Gastrocnemius medialis (tissue), 4 donors: ENCODE measurements around the gene UBASH3B. TPM values are rescaled to one million over a fixed set of nuclear protein-coding genes. Genes with fewer than 3 reads are reported as not detected.
"Not testable (repeated sequence)": the region's sequence is repeated elsewhere in the genome, so short reads cannot be mapped to it uniquely, and the experiment has no call there.

Experiments
- ATAC-seq, 2 donors: fragments of 150-250 bp; one replicate each; pipeline ENCODE4 v1.9.1; 2016
- DNase-seq, 2 donors: peaks; one replicate each; pipeline ENCODE4 v3.0.0-alpha.2; 2019
- H3K27ac ChIP-seq, 4 donors: fragments of 200-600 bp; sonication (generic); 1 replicate in 1 of 4; 2 replicates in 3 of 4; pipeline ENCODE4 v1.5.1; 2016 to 2018; ENCODE audit warnings: mild to moderate bottlenecking in 2 of 4, moderate library complexity in 1 of 4
- H3K27me3 ChIP-seq, 3 donors: fragments of 200-600 bp; sonication (generic) in 2 of 3; 1 replicate in 1 of 3; 2 replicates in 2 of 3; pipeline versions ENCODE4 v1.5.1 to v1.6.0; 2016 to 2019; ENCODE audit warnings: mild to moderate bottlenecking in 1 of 3, moderate library complexity in 1 of 3
- H3K36me3 ChIP-seq, 2 donors: fragments of 200-600 bp; sonication (generic) in 1 of 2; one replicate each; pipeline ENCODE4 v1.5.1; 2017 to 2018
- H3K4me1 ChIP-seq, 2 donors: fragments of 200-600 bp; sonication (generic) in 1 of 2; one replicate each; pipeline ENCODE4 v1.5.1; 2016 to 2017; ENCODE audit warnings: mild to moderate bottlenecking in 2 of 2
- H3K4me3 ChIP-seq, 4 donors: fragments of 200-600 bp; sonication (generic) in 3 of 4; 1 replicate in 1 of 4; 2 replicates in 3 of 4; pipeline ENCODE4 v1.5.1; 2016 to 2019; ENCODE audit warnings: mild to moderate bottlenecking in 2 of 4
- H3K9me3 ChIP-seq, 3 donors: fragments of 200-600 bp; sonication (generic) in 2 of 3; 1 replicate in 1 of 3; 2 replicates in 2 of 3; pipeline ENCODE4 v1.5.1; 2016 to 2019
- POLR2A ChIP-seq, 2 donors: fragments of 450-650 bp; IDR thresholded peaks; one replicate each; pipeline ENCODE4 v1.6.1; 2017; ENCODE audit warnings: antibody characterized with exemption in 2 of 2, mild to moderate bottlenecking in 2 of 2, moderate library complexity in 2 of 2
- in situ Hi-C, 4 donors: fragments of 200-750 bp; cut with MboI; loops; one replicate each; pipeline versions ENCODE4 v1.15.0 to v1.8.0; 2017; ENCODE audit warnings: low sequenced_read_pairs in 4 of 4
- intact Hi-C: fragments of 100-400 bp; cut with DNase I; formaldehyde crosslinking; loops from one replicate; pipeline ENCODE4 v1.15.1; 2023; ENCODE audit warnings: low total_unique reads
- total RNA-seq, 4 donors: library from RNA; depleted of rRNA; stranded (reverse); fragments of >200 nt; gene quantifications; one replicate each; pipeline versions ENCODE4 v1.1.0 to v1.2.3, GENCODE V29; 2016
- TF ChIP-seq, protein P1 (sequence below), 5 experiments: fragments of 450-650 bp in 3 of 5; fragments of 200-600 bp in 2 of 5; sonication (generic) in 2 of 5; IDR thresholded peaks in 4 of 5; conservative IDR thresholded peaks in 1 of 5; 1 replicate in 4 of 5; 2 replicates in 1 of 5; pipeline ENCODE4 v1.5.1; 2016 to 2019; ENCODE audit warnings: antibody characterized with exemption in 5 of 5, mild to moderate bottlenecking in 3 of 5, moderate library complexity in 3 of 5

UBASH3B gene
- total RNA-seq, 4 donors from 2014 or later = 0.32 to 2.9 (median 0.87) TPM

DNA sequence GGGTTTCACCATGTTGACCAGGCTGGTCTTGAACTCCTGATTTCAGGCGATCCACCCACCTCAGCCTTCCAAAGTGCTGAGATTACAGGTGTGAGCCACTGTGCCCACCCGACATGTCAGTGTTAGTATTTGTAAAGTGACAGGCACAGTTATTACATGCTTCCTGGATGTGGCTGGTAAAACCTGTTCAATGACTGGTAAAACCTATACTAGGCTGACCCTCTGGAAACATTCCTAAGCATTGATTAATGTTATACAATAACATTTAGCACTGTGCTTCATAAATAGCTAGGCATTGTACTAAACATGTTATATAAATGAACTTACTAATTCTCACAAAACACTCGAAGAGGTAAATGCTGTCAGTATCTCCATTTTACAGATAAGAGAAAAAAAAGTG is 206.1 kb downstream of the UBASH3B start:
- DNase-seq (no peak), ATAC-seq (no peak)
- H3K27me3 ChIP-seq = peaks cover 0 to 3% (median 0%) of the 10 kb centered on the region in 3 donors
- H3K4me3 ChIP-seq = no peak overlapping the region
- H3K4me1 ChIP-seq = no peaks in the 10 kb centered on the region
- TF ChIP-seq, protein P1, sequence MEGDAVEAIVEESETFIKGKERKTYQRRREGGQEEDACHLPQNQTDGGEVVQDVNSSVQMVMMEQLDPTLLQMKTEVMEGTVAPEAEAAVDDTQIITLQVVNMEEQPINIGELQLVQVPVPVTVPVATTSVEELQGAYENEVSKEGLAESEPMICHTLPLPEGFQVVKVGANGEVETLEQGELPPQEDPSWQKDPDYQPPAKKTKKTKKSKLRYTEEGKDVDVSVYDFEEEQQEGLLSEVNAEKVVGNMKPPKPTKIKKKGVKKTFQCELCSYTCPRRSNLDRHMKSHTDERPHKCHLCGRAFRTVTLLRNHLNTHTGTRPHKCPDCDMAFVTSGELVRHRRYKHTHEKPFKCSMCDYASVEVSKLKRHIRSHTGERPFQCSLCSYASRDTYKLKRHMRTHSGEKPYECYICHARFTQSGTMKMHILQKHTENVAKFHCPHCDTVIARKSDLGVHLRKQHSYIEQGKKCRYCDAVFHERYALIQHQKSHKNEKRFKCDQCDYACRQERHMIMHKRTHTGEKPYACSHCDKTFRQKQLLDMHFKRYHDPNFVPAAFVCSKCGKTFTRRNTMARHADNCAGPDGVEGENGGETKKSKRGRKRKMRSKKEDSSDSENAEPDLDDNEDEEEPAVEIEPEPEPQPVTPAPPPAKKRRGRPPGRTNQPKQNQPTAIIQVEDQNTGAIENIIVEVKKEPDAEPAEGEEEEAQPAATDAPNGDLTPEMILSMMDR (IDR thresholded peaks at IDR 0.05 in 4 of 5, conservative IDR thresholded peaks at IDR 0.05 in 1 of 5) = no peak
- TF ChIP-seq POLR2A (IDR thresholded peaks at IDR 0.05) = no peak
- in situ Hi-C loops (loop anchor here in 1 of 4 donors (10.0 kb wide), 1 partner anchor 163 kb away; no protein-coding TSS in a partner anchor), intact Hi-C loops (loop anchor here (10.0 kb wide), 2 partner anchors 163 to 193 kb away; no protein-coding TSS in a partner anchor)
- H3K27ac ChIP-seq = no peak overlapping the region
- no peaks in the 10 kb centered on the region for H3K36me3 ChIP-seq
- H3K9me3 ChIP-seq = no peaks in the 10 kb centered on the region

DNA sequence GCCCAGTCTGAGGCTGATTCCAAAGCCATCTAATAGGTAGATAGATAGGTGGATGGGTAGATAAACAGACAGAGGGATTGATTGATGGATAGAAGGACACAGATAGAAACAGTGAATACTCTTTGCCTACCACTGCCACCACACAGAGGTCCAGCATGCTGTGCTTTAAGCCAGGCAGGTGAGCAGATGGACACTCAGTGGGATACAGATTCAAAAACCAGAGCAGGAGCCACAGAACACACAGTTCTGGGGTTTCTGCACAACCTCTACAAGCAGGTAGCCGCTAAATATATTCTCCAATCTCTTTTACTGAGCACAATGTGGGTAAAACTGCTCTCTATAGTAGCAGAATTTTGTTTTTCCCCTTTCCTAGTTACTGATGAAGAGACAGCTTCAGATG is 206.6 kb downstream of the UBASH3B start:
- peaks cover 0 to 3% (median 0%) of the 10 kb centered on the region in 3 donors for H3K27me3 ChIP-seq
- no peaks in the 10 kb centered on the region for H3K36me3 ChIP-seq
- intact Hi-C loops = loop anchor here (10.0 kb wide), 2 partner anchors 163 to 193 kb away; no protein-coding TSS in a partner anchor
- DNase-seq = no peak
- no peaks in the 10 kb centered on the region for H3K4me1 ChIP-seq
- no peak overlapping the region for H3K4me3 ChIP-seq
- no peak overlapping the region for H3K27ac ChIP-seq
- TF ChIP-seq POLR2A (IDR thresholded peaks at IDR 0.05) = no peak
- TF ChIP-seq, protein P1 (IDR thresholded peaks at IDR 0.05 in 4 of 5, conservative IDR thresholded peaks at IDR 0.05 in 1 of 5) = no peak
- H3K9me3 ChIP-seq = no peaks in the 10 kb centered on the region
- ATAC-seq = no peak
- in situ Hi-C loops = loop anchor here in 1 of 4 donors (10.0 kb wide), 1 partner anchor 163 kb away; no protein-coding TSS in a partner anchor

DNA sequence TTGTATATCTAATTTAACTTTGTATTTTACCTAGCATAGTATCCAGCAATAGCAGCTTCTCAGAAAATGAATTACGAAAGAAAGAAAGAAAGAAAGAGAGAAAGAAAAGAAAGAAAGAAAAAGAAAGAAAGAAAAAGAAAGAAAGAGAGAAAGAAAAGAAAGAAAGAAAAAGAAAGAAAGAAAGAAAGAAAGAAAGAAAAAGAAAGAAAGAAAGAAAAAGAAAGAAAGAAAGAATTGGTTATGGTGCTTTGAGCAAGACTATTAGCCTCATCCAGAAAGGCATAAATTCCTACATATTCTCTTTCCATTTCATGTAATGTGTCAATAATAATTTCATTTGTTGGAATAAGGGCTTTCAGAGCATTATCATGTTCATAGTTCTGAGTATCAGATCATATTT is 207.6 kb downstream of the UBASH3B start:
- not testable (repeated sequence) for DNase-seq, H3K9me3 ChIP-seq, H3K27ac ChIP-seq, H3K36me3 ChIP-seq, H3K4me1 ChIP-seq, H3K27me3 ChIP-seq, ATAC-seq, H3K4me3 ChIP-seq
- intact Hi-C loops = loop anchor here (10.0 kb wide), 2 partner anchors 162 to 192 kb away; no protein-coding TSS in a partner anchor
- in situ Hi-C loops = loop anchor here in 1 of 4 donors (10.0 kb wide), 1 partner anchor 162 kb away; no protein-coding TSS in a partner anchor

DNA sequence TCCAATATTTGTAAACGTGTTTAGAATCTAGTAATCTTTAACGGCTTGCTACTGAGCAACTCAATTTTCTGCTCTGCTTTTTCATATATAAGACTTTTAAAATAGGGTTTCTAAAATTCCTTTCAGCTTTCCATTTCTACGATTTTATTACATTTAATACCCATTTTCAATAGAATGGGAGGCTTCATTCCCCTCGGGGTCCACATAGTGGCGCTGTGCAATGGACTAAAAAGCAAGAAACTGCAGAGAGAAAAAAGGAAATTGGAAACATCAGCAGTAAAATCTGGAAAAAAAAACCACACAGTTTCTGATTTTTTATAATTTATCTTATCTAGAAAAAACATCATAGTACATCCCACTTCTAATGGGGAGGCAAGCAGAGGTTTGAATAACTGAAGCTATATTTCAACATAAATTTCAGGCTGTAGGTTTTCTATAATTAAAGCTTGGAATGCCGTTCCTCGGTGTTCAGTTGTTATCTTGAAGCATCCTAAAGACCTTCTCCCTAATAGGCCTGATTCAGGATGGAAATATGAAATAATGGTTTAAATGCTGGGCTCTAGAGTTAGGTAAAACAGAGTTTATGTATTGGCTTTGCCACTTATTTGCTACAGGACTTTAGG is 208.3 kb downstream of the UBASH3B start:
- ATAC-seq (no peak), DNase-seq (no peak)
- Histone ChIP-seq H3K9me3 (no peaks in the 10 kb centered on the region), H3K4me3 (no peak overlapping the region), H3K27me3 (peaks cover 0 to 3% (median 0%) of the 10 kb centered on the region in 3 donors), H3K4me1 (no peaks in the 10 kb centered on the region), H3K27ac (no peak overlapping the region), H3K36me3 (no peaks in the 10 kb centered on the region)
- no peak for TF ChIP-seq POLR2A (IDR thresholded peaks at IDR 0.05)
- TF ChIP-seq, protein P1 (IDR thresholded peaks at IDR 0.05 in 4 of 5, conservative IDR thresholded peaks at IDR 0.05 in 1 of 5) = peak; percentile 16 to 59 (median 28)
- in situ Hi-C loops (loop anchor here in 1 of 4 donors (10.0 kb wide), 1 partner anchor 161 kb away; no protein-coding TSS in a partner anchor), intact Hi-C loops (loop anchor here (10.0 kb wide), 2 partner anchors 161 to 191 kb away; no protein-coding TSS in a partner anchor)

Other genes with a start within 250 kb of the UBASH3B start
- 1 to 10 TPM in 1 of 4 donors, not detected in 3; 1.0 TPM for gene CRTAM, start 182.8 kb downstream of the UBASH3B start, total RNA-seq
- gene JHY, start 227.0 kb downstream of the UBASH3B start, total RNA-seq = 1 to 10 TPM in 1 of 4 donors, under 1 TPM in 3; 0.16 to 1.3 (median 0.22) TPM